Measurements from ENCODE around the gene DOCK4.

The DOCK4 gene

DNA sequence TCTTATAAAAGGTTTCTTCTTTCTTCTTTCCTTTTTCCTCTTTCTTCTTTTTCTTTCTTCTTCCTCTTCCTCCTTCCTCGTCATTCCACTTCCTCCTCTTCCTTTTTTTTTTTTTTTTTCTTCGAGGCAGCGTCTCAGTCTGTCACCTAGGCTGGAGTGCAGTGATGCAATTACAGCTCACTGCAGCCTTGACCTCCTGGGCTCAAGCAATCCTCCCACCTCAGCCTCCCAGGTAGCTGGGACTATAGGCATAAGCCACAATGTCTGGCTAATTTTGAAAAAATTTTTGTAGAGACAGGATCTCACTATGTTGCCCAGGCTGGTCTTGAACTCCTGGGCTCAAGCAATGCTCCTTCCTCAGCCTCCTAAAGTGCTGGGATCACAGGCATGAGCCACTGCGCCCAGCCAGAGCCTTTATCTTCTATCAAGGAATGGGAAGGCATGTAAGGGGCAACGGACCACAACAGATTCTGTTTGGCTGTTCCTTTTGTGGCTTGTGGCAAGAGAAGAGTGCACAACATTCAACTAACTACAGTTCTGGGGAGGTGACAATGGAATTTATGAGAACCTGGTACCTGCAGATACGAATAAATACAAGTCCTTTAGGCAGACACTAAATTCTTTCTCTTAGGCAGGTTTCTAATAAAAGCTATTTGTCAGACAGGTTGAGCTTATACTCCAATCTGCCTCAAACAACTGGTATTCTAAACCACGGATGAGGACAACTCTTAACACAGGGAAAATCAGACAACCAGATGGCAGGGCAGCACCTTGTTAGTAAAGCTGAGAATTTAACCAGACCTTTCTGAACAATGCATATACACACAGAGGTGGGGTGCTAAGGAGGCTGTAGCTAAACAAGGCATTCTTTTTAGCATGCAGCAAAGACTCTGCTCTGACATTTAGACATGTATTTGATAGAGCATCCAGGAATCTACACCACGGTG, 100.3 kb downstream of the DOCK4 start:
- no peak for DNase-seq

DNA sequence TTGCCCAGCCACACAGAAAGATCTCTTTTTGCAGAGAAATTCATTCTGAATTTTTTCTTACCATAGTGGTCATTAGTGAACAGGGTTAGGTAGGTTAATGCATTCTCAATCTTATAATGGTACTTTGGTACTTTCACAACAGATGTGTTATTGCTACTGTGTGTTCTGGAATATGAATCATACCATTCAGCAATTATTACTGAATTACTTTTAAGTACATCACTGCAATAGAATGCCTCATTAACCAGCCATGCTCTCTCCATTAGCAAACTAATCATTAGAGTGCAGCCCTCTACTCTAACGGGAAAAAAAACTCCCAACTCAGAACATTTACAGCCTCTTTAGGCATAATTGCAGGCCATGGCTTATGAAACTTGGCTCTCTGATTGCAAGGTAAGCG, 102.1 kb downstream of the DOCK4 start:
- no peak for DNase-seq

DNA sequence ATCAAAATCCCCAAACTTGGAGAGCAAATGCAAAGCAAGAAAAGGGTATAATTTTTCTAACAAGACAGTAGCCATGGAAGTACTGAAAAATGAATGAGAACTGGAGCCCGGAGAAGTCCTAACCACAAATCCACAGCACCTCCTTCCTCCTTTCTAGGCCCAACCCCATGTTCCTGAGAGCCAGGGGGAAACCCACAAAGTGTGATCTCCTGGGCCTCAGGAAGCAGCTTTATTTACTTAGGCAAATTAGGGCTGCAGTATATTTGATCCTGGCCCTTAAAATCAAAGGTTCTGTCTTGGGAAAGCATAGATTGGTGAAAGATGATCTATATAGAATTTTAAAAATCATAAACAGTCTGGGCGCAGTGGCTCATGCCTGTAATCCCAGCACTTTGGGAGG, 103.0 kb downstream of the DOCK4 start:
- DNase-seq = no peak

GRCh38 chr7:112101201-112101846, 104.9 kb downstream of the DOCK4 start:
- no peak for DNase-seq

- DNase-seq = no peak
Observed at GRCh38 chr7:112097524-112097923, 108.7 kb downstream of the DOCK4 start.

DNA sequence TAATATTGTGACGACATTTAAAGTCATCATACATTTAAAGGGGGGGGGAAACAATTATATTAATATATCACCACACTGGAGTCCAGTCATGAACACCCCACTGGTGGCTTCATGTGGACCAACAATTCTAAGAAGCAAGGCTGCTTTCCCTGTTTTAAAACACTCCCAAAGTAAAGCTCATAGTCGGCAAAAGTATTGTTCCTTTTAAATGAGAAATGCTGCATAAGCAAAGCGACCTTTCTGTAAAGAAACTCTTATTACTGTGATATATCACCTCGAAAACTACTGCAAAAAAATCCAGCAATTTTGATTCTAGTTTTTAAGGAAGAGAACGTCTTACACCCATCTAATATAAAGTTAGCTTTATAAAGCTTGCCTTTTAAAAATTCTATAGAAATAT, 112.8 kb downstream of the DOCK4 start:
- no peak for DNase-seq

DNA sequence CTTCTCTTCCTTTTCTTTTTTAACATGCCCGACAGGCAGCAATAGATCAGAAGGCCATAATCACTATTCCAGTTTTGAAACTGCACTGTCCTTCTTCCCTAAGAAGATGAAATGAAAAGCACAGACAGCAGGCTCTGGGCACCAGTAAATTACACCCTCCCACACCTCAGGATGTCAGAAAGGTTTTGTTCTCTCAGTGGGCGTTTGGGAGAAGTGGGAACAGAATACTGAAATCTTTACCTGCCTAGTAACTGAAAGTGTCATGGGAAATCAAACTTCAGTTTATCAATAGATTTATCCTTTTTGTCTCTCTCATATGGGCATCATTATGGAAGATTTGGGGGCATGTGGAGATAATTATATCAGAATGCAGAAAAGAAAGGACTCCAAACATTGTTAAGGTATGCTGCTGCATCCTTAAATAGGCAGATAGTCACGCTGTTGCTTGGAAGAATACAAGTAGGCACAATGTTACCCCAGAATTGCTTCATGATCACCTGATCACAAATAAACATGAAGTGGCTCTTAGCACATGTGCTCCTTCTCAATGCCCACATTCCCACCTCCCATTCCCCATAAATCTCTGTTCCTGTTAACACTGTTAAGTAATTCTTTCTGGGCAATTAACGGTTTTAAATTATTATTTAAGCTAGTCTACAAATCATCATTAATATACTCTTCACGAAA, 113.3 kb downstream of the DOCK4 start:
- DNase-seq = no peak

GRCh38 chr7:112092306-112092705, 113.9 kb downstream of the DOCK4 start:
- DNase-seq = no peak

- no peak for DNase-seq
Observed at GRCh38 chr7:112091768-112092167, 114.4 kb downstream of the DOCK4 start.

DNA sequence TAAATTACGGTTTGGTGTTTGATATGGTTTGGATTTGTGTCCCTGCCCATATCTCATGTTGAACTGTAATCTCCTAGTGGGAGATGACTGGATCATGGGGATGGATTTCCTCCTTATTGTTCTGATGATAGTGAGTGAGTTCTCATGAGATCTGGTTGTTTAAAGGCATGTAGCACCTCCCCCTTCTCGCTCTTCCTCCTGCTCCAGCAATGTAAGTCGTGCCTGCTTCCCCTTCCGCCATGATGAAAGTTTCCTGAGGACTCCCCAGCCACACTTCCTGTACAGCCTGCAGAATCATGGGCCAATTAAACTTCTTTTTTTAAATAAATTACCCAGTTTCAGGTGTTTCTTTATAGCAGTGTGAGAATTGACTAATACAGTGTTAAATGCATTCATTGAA, 116.6 kb downstream of the DOCK4 start:
- no peak for DNase-seq

GRCh38 chr7:112088484-112089016, 117.6 kb downstream of the DOCK4 start:
- no peak for DNase-seq

DNA sequence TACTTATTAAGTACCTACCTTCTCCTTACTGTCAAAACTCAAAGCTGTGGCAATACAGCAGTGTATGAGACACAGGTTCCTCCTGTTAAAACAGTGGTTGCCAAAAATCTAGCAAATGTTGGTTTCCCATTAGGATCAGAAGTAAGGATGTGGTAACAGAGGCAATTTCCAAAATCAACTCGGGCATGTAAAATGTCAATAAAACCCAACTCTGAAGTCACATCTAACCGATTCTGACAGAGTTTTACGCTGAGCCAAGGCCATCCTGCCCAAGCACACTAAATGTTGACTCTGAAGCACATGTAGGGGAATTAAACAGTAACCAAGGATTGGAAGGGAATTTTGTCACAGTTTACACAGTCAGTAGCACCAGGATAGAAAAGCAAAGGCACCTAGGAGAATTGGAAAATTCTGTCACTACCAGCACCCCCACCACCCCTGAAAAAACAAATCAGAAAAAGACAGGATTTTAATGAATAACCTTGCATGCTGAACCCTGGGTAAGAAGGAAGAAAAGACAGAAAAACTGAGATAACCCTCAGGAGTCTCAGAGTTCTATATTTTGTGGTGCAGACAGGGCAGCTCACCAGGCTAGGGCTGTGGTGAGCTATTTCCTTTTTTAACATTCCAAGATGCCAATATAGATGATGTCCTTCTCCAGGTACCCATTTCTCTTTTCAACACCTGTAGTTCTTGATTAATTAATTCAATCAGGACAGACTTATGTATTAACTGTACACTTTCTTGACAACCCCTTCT, 119.5 kb downstream of the DOCK4 start:
- no peak for DNase-seq

DNA sequence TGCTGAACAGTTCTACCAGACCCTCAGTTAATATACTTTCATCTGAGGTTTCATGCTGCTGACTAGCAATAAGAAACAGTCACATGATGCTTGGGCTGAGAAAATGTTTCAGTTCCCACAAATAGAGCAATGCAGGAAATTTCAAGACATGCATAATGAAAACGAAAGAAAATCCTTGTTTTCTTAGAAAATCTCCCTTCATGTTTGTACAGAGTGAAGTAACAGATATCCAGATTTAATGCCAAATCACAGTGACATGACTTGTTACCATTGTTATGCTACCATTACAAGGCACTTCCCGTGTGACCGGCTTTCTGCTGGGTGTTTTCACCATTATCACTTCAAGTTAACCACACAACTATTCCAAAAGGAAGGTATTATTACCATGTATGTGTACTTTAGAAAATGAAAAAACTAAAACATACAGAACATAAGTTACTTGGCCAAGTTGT, 121.7 kb downstream of the DOCK4 start:
- no peak for DNase-seq

DNA sequence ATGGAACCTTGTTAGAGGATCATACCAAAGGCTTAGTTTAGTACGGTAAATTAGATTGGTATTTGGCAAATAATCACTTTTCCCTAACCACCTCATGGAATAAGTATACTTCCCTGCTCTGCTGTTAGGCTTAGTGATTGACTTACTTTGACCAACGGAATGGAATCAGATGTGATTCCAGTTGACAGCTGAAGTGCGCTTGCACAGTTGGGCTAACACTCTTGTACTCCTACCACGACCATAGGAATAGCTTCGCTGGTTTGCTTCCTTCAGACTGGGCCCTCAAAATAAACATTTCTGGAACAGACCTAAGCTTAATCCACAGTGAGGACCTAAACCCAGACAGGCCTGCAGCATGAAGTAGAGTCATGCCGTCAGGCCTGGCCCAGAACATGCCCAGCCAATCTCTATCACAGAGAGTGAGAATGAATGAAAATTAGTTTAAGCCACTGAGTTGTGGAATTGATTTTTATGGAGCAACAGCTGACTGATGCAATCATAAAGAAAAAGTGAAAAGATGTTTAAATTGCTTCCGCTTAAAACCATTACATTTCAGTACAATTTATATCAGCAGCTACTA, 122.3 kb downstream of the DOCK4 start:
- no peak for DNase-seq

- DNase-seq = no peak
Observed at GRCh38 chr7:112082306-112082705, 123.9 kb downstream of the DOCK4 start.

- no peak for DNase-seq
Observed at GRCh38 chr7:112081778-112082177, 124.4 kb downstream of the DOCK4 start.

GRCh38 chr7:112080978-112081377, 125.2 kb downstream of the DOCK4 start:
- DNase-seq = peak in 1 of 5 experiments; percentile 12

GRCh38 chr7:112080441-112080840, 125.8 kb downstream of the DOCK4 start:
- DNase-seq = peak in 1 of 5 experiments; percentile 45

DNA sequence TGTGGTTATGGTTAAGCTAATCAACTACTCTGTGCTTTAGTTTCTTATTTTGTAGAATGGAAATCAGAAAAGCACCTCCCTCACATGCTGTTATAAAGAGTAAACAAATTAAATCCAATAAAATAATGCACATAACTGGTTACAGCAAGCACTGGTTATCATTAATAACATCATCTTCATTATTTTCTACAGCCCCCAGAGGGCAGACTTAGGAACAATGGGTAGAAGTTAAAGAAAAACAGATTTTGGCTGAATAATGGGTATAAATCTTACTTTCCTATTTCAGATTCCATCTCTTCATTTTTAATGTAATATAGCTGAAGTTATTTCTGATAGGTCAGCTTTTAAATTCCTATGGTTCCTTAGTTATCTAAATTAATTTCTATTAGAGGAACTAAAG, 126.5 kb downstream of the DOCK4 start:
- DNase-seq = no peak

- DNase-seq = no peak
Observed at GRCh38 chr7:112079122-112079521, 127.1 kb downstream of the DOCK4 start.

GRCh38 chr7:112076324-112076723, 129.9 kb downstream of the DOCK4 start:
- DNase-seq = no peak

- no peak for DNase-seq
Observed at GRCh38 chr7:112074464-112074863, 131.7 kb downstream of the DOCK4 start.
